Hepatocyte (in vitro differentiated cells): ENCODE measurements around the gene GPSM3.

Experiments
- CTCF ChIP-seq: fragments of 200-600 bp; sonication (generic); IDR thresholded peaks from 2 replicates; pipeline ENCODE4 v1.5.1; 2016; ENCODE audit warnings: antibody characterized with exemption, mild to moderate bottlenecking; ENCODE audit not compliant: poor library complexity
- EZH2 ChIP-seq: fragments of 200-600 bp; sonication (generic); IDR thresholded peaks from 2 replicates; pipeline ENCODE4 v1.6.1; 2016; ENCODE audit warnings: antibody characterized with exemption, mild to moderate bottlenecking, borderline replicate concordance

- TF ChIP-seq CTCF (peak; percentile 38), EZH2 (no peak)
Observed at GRCh38 chr6:32195652-32195901, 3.1 kb upstream of the GPSM3 start.
